ENCODE results near the gene MRPL48. TPM values are rescaled to one million over a fixed set of nuclear protein-coding genes. Genes with fewer than 3 reads are reported as not detected.
"Not testable (repeated sequence)": the region's sequence is repeated elsewhere in the genome, so short reads cannot be mapped to it uniquely, and the experiment has no call there.

MRPL48 gene
- total RNA-seq, 1 donor: 14.5 TPM

- peaks cover 9% of the 10 kb centered on the region for H3K4me1 ChIP-seq (ENCODE audit: insufficient read depth, low read length)
- H3K79me2 ChIP-seq (ENCODE audit: insufficient read depth, low read length): peaks cover 97% of the 10 kb centered on the region
- H3K4me3 ChIP-seq (ENCODE audit: insufficient read depth, low read length): no peak overlapping the region
- no peaks in the 10 kb centered on the region for H3K36me3 ChIP-seq (ENCODE audit: insufficient read depth, low read length)
- no peak for TF ChIP-seq CTCF (IDR thresholded peaks at IDR 0.05; ENCODE audit: extremely low read depth, low read depth, low read length)
- H3K4me2 ChIP-seq (ENCODE audit: insufficient read depth, low read length): no peak overlapping the region
- H3K9me3 ChIP-seq (ENCODE audit: low read depth, low read length): no peaks in the 10 kb centered on the region
- no peaks in the 10 kb centered on the region for H3K27me3 ChIP-seq (ENCODE audit: insufficient read depth, low read length)
- H4K20me1 ChIP-seq (ENCODE audit: insufficient read depth, low read length): peaks cover 78% of the 10 kb centered on the region
- H3K27ac ChIP-seq (ENCODE audit: low read depth, low read length): no peak overlapping the region
- DNase-seq (ENCODE audit: insufficient read length, low spot score, missing footprints): no peak
- H2AFZ ChIP-seq (ENCODE audit: low read length): no peak overlapping the region
Measured at GRCh38 chr11:73748300-73748699, 39.4 kb upstream of the MRPL48 start.

DNA sequence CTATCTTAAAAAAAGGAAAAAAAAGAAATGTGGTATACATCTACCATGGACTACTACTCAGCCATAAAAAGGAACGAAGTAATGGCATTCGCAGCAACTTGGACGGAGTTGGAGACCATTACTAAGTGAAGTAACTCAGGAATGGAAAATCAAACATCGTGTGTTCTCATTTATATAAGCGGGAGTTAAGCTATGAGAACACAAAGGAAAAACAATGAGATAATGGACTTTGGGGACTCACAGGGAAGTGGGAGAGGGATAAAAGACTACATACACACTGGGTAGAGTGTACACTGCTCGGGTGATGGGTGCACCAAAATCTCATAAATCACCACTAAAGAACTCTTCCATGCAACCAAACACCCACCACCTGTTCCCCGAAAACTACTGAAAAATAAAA is 38.6 kb upstream of the MRPL48 start:
- Histone ChIP-seq H3K9me3 (ENCODE audit: low read depth, low read length) (no peaks in the 10 kb centered on the region), H3K79me2 (ENCODE audit: insufficient read depth, low read length) (peaks cover 97% of the 10 kb centered on the region), H3K4me2 (ENCODE audit: insufficient read depth, low read length) (no peak overlapping the region), H2AFZ (ENCODE audit: low read length) (no peak overlapping the region), H3K4me3 (ENCODE audit: insufficient read depth, low read length) (no peak overlapping the region), H3K27me3 (ENCODE audit: insufficient read depth, low read length) (no peaks in the 10 kb centered on the region), H4K20me1 (ENCODE audit: insufficient read depth, low read length) (peaks cover 79% of the 10 kb centered on the region), H3K4me1 (ENCODE audit: insufficient read depth, low read length) (peaks cover 9% of the 10 kb centered on the region), H3K27ac (ENCODE audit: low read depth, low read length) (no peak overlapping the region), H3K36me3 (ENCODE audit: insufficient read depth, low read length) (no peaks in the 10 kb centered on the region)
- no peak for TF ChIP-seq CTCF (IDR thresholded peaks at IDR 0.05; ENCODE audit: extremely low read depth, low read depth, low read length)
- no peak for DNase-seq (ENCODE audit: insufficient read length, low spot score, missing footprints)

DNA sequence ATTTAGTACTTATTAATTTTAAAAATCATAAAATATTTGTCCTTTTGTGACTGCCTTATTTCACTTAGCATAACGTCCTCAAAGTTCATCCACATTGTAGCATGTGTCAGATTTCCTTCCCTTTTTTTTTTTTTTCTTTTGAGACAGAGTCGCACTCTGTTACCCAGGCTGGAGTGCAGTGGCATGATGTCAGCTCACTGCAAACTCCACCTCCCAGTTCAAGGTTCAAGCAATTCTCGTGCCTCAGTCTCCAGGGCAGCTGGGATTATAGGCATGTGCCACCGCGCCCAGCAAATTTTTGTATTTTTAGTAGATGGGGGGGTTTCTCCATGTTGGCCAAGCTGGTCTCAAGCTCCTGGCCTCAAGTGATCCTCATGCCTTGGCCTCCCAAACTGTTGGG is 37.4 kb upstream of the MRPL48 start:
- H3K9me3 ChIP-seq (ENCODE audit: low read depth, low read length): no peaks in the 10 kb centered on the region
- H3K79me2 ChIP-seq (ENCODE audit: insufficient read depth, low read length): peaks cover 98% of the 10 kb centered on the region
- no peaks in the 10 kb centered on the region for H3K36me3 ChIP-seq (ENCODE audit: insufficient read depth, low read length)
- TF ChIP-seq CTCF (IDR thresholded peaks at IDR 0.05; ENCODE audit: extremely low read depth, low read depth, low read length): no peak
- no peak overlapping the region for H3K27ac ChIP-seq (ENCODE audit: low read depth, low read length)
- H3K27me3 ChIP-seq (ENCODE audit: insufficient read depth, low read length): no peaks in the 10 kb centered on the region
- no peak overlapping the region for H2AFZ ChIP-seq (ENCODE audit: low read length)
- peaks cover 81% of the 10 kb centered on the region for H4K20me1 ChIP-seq (ENCODE audit: insufficient read depth, low read length)
- no peak for DNase-seq (ENCODE audit: insufficient read length, low spot score, missing footprints)
- H3K4me3 ChIP-seq (ENCODE audit: insufficient read depth, low read length): no peak overlapping the region
- H3K4me1 ChIP-seq (ENCODE audit: insufficient read depth, low read length): peaks cover 9% of the 10 kb centered on the region
- no peak overlapping the region for H3K4me2 ChIP-seq (ENCODE audit: insufficient read depth, low read length)

- H3K36me3 ChIP-seq (ENCODE audit: insufficient read depth, low read length); DNase-seq (ENCODE audit: insufficient read length, low spot score, missing footprints); H3K27me3 ChIP-seq (ENCODE audit: insufficient read depth, low read length); H3K27ac ChIP-seq (ENCODE audit: low read depth, low read length); H3K4me3 ChIP-seq (ENCODE audit: insufficient read depth, low read length); H2AFZ ChIP-seq (ENCODE audit: low read length); H3K4me1 ChIP-seq (ENCODE audit: insufficient read depth, low read length); H3K9me3 ChIP-seq (ENCODE audit: low read depth, low read length); H3K4me2 ChIP-seq (ENCODE audit: insufficient read depth, low read length): not testable (repeated sequence)
- H4K20me1 ChIP-seq (ENCODE audit: insufficient read depth, low read length): peaks cover 79% of the 10 kb centered on the region
- peaks cover 98% of the 10 kb centered on the region for H3K79me2 ChIP-seq (ENCODE audit: insufficient read depth, low read length)
Measured at GRCh38 chr11:73750862-73751261, 36.8 kb upstream of the MRPL48 start.

Measured in osteoblast (primary cell).